Mesenchymal stem cell (in vitro differentiated cells and primary cell): Measurements from ENCODE around the gene CNTRL.
A peak's percentile ranks its signal among the peaks of the same experiment; 100 is the strongest.
"Not testable (repeated sequence)": the region's sequence is repeated elsewhere in the genome, so short reads cannot be mapped to it uniquely, and the experiment has no call there.

Source experiments
- DNase-seq: peaks from one replicate; pipeline ENCODE4 v3.0.0-alpha.2; 2013
- H2AFZ ChIP-seq: one replicate; pipeline ENCODE4 v1.6.1; 2013; ENCODE audit warnings: low read depth, mild to moderate bottlenecking, control low read depth, inconsistent platforms, low read length, moderate library complexity
- H2AK5ac ChIP-seq: 2 replicates; pipeline ENCODE4 v1.6.1; 2013; ENCODE audit warnings: low read length, moderate library complexity, mild to moderate bottlenecking, inconsistent platforms; ENCODE audit not compliant: severe bottlenecking
- H2BK120ac ChIP-seq: one replicate; pipeline ENCODE4 v1.6.1; 2013; ENCODE audit warnings: low read depth, mild to moderate bottlenecking, inconsistent platforms, low read length, moderate library complexity
- H2BK12ac ChIP-seq, 2 experiments: one replicate each; pipeline ENCODE4 v1.6.1; 2013; ENCODE audit warnings: inconsistent platforms in 2 of 2, low read length in 2 of 2, mild to moderate bottlenecking in 2 of 2, moderate library complexity in 2 of 2, control low read depth in 1 of 2
- H2BK15ac ChIP-seq: one replicate; pipeline ENCODE4 v1.6.1; 2013; ENCODE audit warnings: mild to moderate bottlenecking, low read depth, inconsistent platforms; ENCODE audit not compliant: poor library complexity, severe bottlenecking
- H2BK5ac ChIP-seq: 2 replicates; pipeline ENCODE4 v1.6.1; 2013; ENCODE audit warnings: low read depth, mild to moderate bottlenecking, low read length, control low read depth, inconsistent platforms; ENCODE audit not compliant: poor library complexity, severe bottlenecking
- H3K14ac ChIP-seq, 2 experiments: one replicate each; pipeline ENCODE4 v1.6.1; 2013; ENCODE audit warnings: inconsistent platforms in 2 of 2, low read length in 2 of 2, control low read depth in 1 of 2, mild to moderate bottlenecking in 1 of 2, moderate library complexity in 1 of 2
- H3K18ac ChIP-seq, 2 experiments: one replicate each; pipeline ENCODE4 v1.6.1; 2013; ENCODE audit warnings: inconsistent platforms in 2 of 2, low read length in 2 of 2, control low read depth in 1 of 2, low read depth in 1 of 2, mild to moderate bottlenecking in 1 of 2
- H3K23ac ChIP-seq, 2 experiments: one replicate each; pipeline ENCODE4 v1.6.1; 2013; ENCODE audit warnings: inconsistent platforms in 2 of 2, low read length in 2 of 2, mild to moderate bottlenecking in 2 of 2, moderate library complexity in 2 of 2, control low read depth in 1 of 2
- H3K27ac ChIP-seq: 2 replicates; pipeline ENCODE4 v1.5.1; 2013; ENCODE audit warnings: mild to moderate bottlenecking, moderate library complexity, low read length, control low read depth, inconsistent platforms; ENCODE audit not compliant: poor library complexity, severe bottlenecking
- H3K27me3 ChIP-seq, 2 experiments: 2 replicates each; pipeline versions ENCODE4 v1.6.1 to v1.7.0; 2013; ENCODE audit warnings: low read length in 2 of 2, mild to moderate bottlenecking in 2 of 2, moderate library complexity in 2 of 2, control low read depth in 1 of 2, inconsistent platforms in 1 of 2; ENCODE audit not compliant: control insufficient read depth in 1 of 2, insufficient read depth in 1 of 2
- H3K36me3 ChIP-seq, 2 experiments: 2 replicates each; pipeline versions ENCODE4 v1.6.1 to v1.7.0; 2013; ENCODE audit warnings: low read length in 2 of 2, control low read depth in 1 of 2, inconsistent platforms in 1 of 2, low read depth in 1 of 2, mild to moderate bottlenecking in 1 of 2; ENCODE audit not compliant: insufficient read depth in 2 of 2, control insufficient read depth in 1 of 2
- H3K4ac ChIP-seq, 2 experiments: one replicate each; pipeline ENCODE4 v1.6.1; 2013; ENCODE audit warnings: inconsistent platforms in 2 of 2, low read length in 2 of 2, mild to moderate bottlenecking in 2 of 2, moderate library complexity in 2 of 2, control low read depth in 1 of 2, low read depth in 1 of 2
- H3K4me1 ChIP-seq: 2 replicates; pipeline ENCODE4 v1.6.1; 2013; ENCODE audit warnings: low read depth, low read length, control low read depth; ENCODE audit not compliant: control insufficient read depth, insufficient read depth
- H3K4me2 ChIP-seq: 2 replicates; pipeline ENCODE4 v1.6.1; 2013; ENCODE audit warnings: low read length, mild to moderate bottlenecking, inconsistent platforms; ENCODE audit not compliant: poor library complexity, severe bottlenecking
- H3K4me3 ChIP-seq, 2 experiments: 2 replicates each; pipeline versions ENCODE4 v1.5.1 to v1.7.0; 2013; ENCODE audit warnings: low read length in 2 of 2, mild to moderate bottlenecking in 2 of 2, control low read depth in 1 of 2, low read depth in 1 of 2; ENCODE audit not compliant: insufficient read depth in 1 of 2
- H3K79me1 ChIP-seq: replicated peaks from 2 replicates; pipeline ENCODE4 v1.6.1; 2013; ENCODE audit warnings: mild to moderate bottlenecking, control low read depth, low read length, inconsistent platforms; ENCODE audit not compliant: poor library complexity, severe bottlenecking
- H3K9ac ChIP-seq: 2 replicates; pipeline ENCODE4 v1.7.0; 2013; ENCODE audit warnings: mild to moderate bottlenecking, low read length, moderate library complexity
- H3K9me3 ChIP-seq: 2 replicates; pipeline ENCODE4 v1.7.0; 2013; ENCODE audit warnings: mild to moderate bottlenecking, low read length; ENCODE audit not compliant: control insufficient read depth
- H4K8ac ChIP-seq: one replicate; pipeline ENCODE4 v1.6.1; 2013; ENCODE audit warnings: inconsistent platforms, mild to moderate bottlenecking, low read length, moderate library complexity
- H4K91ac ChIP-seq: one replicate; pipeline ENCODE4 v1.6.1; 2013; ENCODE audit warnings: mild to moderate bottlenecking, low read length, inconsistent platforms
- WGBS: methylation state at CpG from one replicate; pipeline ENCODE4 v1.1.7; 2013; ENCODE audit warnings: mixed read lengths; 5-methylcytosine and 5-hydroxymethylcytosine counted together

Gene CNTRL

DNA sequence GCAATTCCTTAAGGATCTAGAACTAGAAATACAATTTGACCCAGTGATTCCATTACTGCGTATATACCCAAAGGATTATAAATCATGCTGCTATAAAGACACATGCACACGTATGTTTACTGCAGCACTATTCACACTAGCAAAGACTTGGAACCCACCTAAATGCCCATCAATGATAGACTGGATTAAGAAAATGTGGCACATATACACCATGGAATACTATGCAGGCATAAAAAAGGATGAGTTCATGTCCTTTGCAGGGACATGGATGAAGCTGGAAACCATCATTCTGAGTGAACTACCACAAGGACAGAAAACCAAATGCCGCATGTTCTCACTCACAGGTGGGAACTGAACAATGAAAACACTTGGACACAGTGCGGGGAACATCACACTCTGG, 46.5 kb upstream of the CNTRL start:
- DNase-seq, result not testable (repeated sequence)
- 98% methylated on average over 4 of the region's 4 CpGs for WGBS

DNA sequence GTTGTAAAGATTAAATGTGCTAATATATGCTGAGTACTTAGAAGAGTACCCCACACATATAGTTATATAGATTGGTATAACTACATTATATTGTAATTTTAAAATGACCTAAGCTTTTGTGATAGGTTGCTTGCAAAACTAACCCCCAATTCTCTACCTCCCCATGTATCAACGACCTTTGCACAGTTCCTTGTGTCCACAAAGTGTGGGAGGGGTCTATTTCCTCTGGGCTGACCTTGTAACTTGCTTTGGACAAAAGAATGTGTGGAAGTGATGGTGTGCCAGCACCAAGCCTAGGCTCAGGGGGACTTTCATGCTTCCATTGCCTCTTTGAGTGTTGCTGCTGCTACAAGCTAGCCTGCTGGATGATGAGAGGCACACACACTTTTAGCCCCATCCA, 45.3 kb upstream of the CNTRL start:
- Histone ChIP-seq H3K9me3 (peaks cover 5% of the 10 kb centered on the region), H3K36me3 (peaks cover 0 to 8% of the 10 kb centered on the region in 2 experiments), H4K8ac (no peak overlapping the region), H3K4me3 (no peak overlapping the region), H3K4me2 (no peak overlapping the region), H3K23ac (peak overlapping the region in 1 of 2 experiments; percentile 89), H3K27me3 (no peaks in the 10 kb centered on the region), H3K4ac (peak overlapping the region in 1 of 2 experiments; percentile 2), H2AFZ (no peak overlapping the region), H3K4me1 (no peaks in the 10 kb centered on the region), H3K79me1 (no peaks in the 10 kb centered on the region), H4K91ac (no peak overlapping the region), H3K18ac (no peak overlapping the region), H3K27ac (no peak overlapping the region), H2AK5ac (no peak overlapping the region), H2BK12ac (peak overlapping the region in 1 of 2 experiments; percentile 24), H2BK15ac (no peak overlapping the region), H3K9ac (no peak overlapping the region), H2BK120ac (no peak overlapping the region), H2BK5ac (no peak overlapping the region), H3K14ac (peak overlapping the region in 1 of 2 experiments; percentile 75)
- no peak for DNase-seq
- WGBS, result 67% methylated on average over 1 of the region's 1 CpG

More for the DNA sequence above, 46.5 kb upstream of the CNTRL start:
- H4K91ac ChIP-seq, H4K8ac ChIP-seq, H2BK120ac ChIP-seq, H3K9ac ChIP-seq, H2BK5ac ChIP-seq, H2BK15ac ChIP-seq, H3K9me3 ChIP-seq, H3K14ac ChIP-seq, H3K4me3 ChIP-seq, H2AFZ ChIP-seq, H3K4ac ChIP-seq, H3K36me3 ChIP-seq, H3K18ac ChIP-seq, H2BK12ac ChIP-seq, H2AK5ac ChIP-seq, H3K27ac ChIP-seq, H3K4me1 ChIP-seq, H3K23ac ChIP-seq, H3K79me1 ChIP-seq, H3K27me3 ChIP-seq, H3K4me2 ChIP-seq: not testable (repeated sequence)

DNA sequence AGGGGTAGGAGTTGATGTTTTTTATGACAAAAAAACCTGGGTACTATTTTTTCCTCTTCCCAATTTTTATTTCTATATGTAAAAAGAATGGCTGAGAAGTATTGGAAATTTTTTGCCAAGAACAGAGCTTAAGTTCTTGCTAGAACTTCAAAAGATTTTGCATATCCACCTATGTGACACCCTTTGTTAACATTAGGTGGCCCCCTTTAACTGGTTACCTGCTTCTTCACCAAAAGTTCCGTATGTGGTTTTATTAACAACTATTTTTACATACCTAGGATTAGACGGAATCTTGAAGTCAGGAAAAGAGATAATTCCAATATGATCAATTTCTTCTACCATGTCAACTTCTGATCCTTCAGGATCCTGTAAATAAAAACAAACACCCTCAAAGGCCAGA, 40.2 kb upstream of the CNTRL start:
- peaks cover 0 to 4% of the 10 kb centered on the region in 2 experiments for H3K36me3 ChIP-seq
- no peaks in the 10 kb centered on the region for H3K4me1 ChIP-seq
- no peak overlapping the region for H3K14ac ChIP-seq
- DNase-seq, result no peak
- no peaks in the 10 kb centered on the region for H3K79me1 ChIP-seq
- no peak overlapping the region for H4K91ac ChIP-seq
- H3K4ac ChIP-seq, result no peak overlapping the region
- H2AK5ac ChIP-seq, result no peak overlapping the region
- no peak overlapping the region for H3K4me2 ChIP-seq
- 100% methylated on average over 1 of the region's 2 CpGs for WGBS
- H2BK12ac ChIP-seq, result no peak overlapping the region
- no peak overlapping the region for H2BK5ac ChIP-seq
- H3K9me3 ChIP-seq, result no peaks in the 10 kb centered on the region
- no peak overlapping the region for H2BK120ac ChIP-seq
- H3K9ac ChIP-seq, result no peak overlapping the region
- H3K27me3 ChIP-seq, result no peaks in the 10 kb centered on the region
- no peak overlapping the region for H3K4me3 ChIP-seq
- H3K27ac ChIP-seq, result no peak overlapping the region
- no peak overlapping the region for H3K23ac ChIP-seq
- no peak overlapping the region for H2AFZ ChIP-seq
- no peak overlapping the region for H2BK15ac ChIP-seq
- H4K8ac ChIP-seq, result no peak overlapping the region
- H3K18ac ChIP-seq, result no peak overlapping the region

DNA sequence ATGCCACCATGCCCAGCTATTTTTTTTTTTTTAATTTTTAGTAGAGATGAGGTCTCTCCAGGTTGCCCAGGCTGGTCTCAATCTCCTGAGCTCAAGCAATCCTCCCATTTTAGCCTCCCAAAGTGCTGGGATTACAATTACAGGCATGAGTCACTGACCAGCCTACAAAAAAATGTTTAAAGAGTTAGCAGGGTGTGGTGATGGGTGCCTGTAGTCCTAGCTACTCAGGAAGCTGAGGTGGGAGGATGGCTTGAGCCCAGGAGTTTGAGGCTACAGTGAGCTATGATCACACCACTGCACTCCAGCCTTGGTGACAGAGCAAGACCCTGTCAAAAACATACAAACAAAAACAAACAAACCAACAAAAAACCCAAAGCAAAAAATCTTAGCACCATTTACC, 39.0 kb upstream of the CNTRL start:
- H3K27ac ChIP-seq, H3K9me3 ChIP-seq, DNase-seq, H2AK5ac ChIP-seq, H3K14ac ChIP-seq, H2BK15ac ChIP-seq, H3K23ac ChIP-seq, H3K18ac ChIP-seq, H3K79me1 ChIP-seq, H3K4me2 ChIP-seq, H3K36me3 ChIP-seq, H3K9ac ChIP-seq, H2BK12ac ChIP-seq, H3K4me1 ChIP-seq, H4K8ac ChIP-seq, H2BK120ac ChIP-seq, H2AFZ ChIP-seq, H3K27me3 ChIP-seq, H3K4ac ChIP-seq, H3K4me3 ChIP-seq, H2BK5ac ChIP-seq, H4K91ac ChIP-seq: not testable (repeated sequence)
